CD14-positive monocyte (primary cell): ENCODE results near the gene FBH1. TPM values are rescaled to one million over a fixed set of nuclear protein-coding genes. Genes with fewer than 3 reads are reported as not detected.
"Not testable (repeated sequence)": the region's sequence is repeated elsewhere in the genome, so short reads cannot be mapped to it uniquely, and the experiment has no call there.

Experiments
- DNase-seq, 3 donors: peaks; one replicate each; pipeline ENCODE4 v3.0.0-alpha.2; 2011 to 2022
- H2AFZ ChIP-seq: 2 replicates; pipeline ENCODE4 v1.6.0; 2012; ENCODE audit warnings: mild to moderate bottlenecking, low read depth, low read length, inconsistent platforms; ENCODE audit not compliant: insufficient read depth, poor library complexity, severe bottlenecking
- H3K27ac ChIP-seq, 2 donors: 1 replicate in 1 of 2; 2 replicates in 1 of 2; pipeline ENCODE4 v1.5.1; 2012 to 2013; ENCODE audit warnings: low read length in 2 of 2, control low read depth in 1 of 2, inconsistent platforms in 1 of 2, low read depth in 1 of 2, mild to moderate bottlenecking in 1 of 2
- H3K27me3 ChIP-seq, 2 donors: one replicate each; pipeline versions ENCODE4 v1.6.0 to v1.6.1; 2011 to 2013; ENCODE audit warnings: low read length in 2 of 2; ENCODE audit not compliant: control insufficient read depth in 2 of 2, insufficient read depth in 2 of 2
- H3K36me3 ChIP-seq, 2 donors: replicated peaks in 1 of 2; 1 replicate in 1 of 2; 2 replicates in 1 of 2; pipeline versions ENCODE4 v1.5.1 to v1.6.1; 2012 to 2013; ENCODE audit warnings: low read length in 2 of 2, control low read depth in 1 of 2, inconsistent platforms in 1 of 2, mild to moderate bottlenecking in 1 of 2; ENCODE audit not compliant: insufficient read depth in 2 of 2, control insufficient read depth in 1 of 2
- H3K4me1 ChIP-seq, 2 donors: 1 replicate in 1 of 2; 2 replicates in 1 of 2; pipeline versions ENCODE4 v1.5.1 to v1.6.1; 2012 to 2013; ENCODE audit warnings: low read length in 2 of 2, control low read depth in 1 of 2, inconsistent platforms in 1 of 2, mild to moderate bottlenecking in 1 of 2, moderate library complexity in 1 of 2; ENCODE audit not compliant: insufficient read depth in 2 of 2, control insufficient read depth in 1 of 2
- H3K4me2 ChIP-seq: replicated peaks from 2 replicates; pipeline ENCODE3; 2012; ENCODE audit warnings: low read length, moderate library complexity, mild to moderate bottlenecking; ENCODE audit not compliant: poor library complexity, severe bottlenecking; ENCODE audit errors: extremely low read depth
- H3K4me3 ChIP-seq, 3 experiments: fragments of 200-600 bp in 1 of 3; sonication (generic) in 1 of 3; replicated peaks in 1 of 3; 1 replicate in 2 of 3; 2 replicates in 1 of 3; pipeline ENCODE4 v1.5.1; 2011 to 2013; ENCODE audit warnings: low read length in 3 of 3, mild to moderate bottlenecking in 3 of 3, control low read depth in 2 of 3, low read depth in 2 of 3, inconsistent platforms in 1 of 3, moderate library complexity in 1 of 3
- H3K79me2 ChIP-seq: 2 replicates; pipeline ENCODE4 v1.6.0; 2012; ENCODE audit warnings: mild to moderate bottlenecking, control low read depth, inconsistent platforms, low read length, moderate library complexity; ENCODE audit not compliant: insufficient read depth
- H3K9ac ChIP-seq: 2 replicates; pipeline ENCODE4 v1.6.0; 2017; ENCODE audit warnings: low read length, mild to moderate bottlenecking; ENCODE audit not compliant: insufficient read depth, poor library complexity, severe bottlenecking
- H3K9me3 ChIP-seq, 2 donors: replicated peaks in 1 of 2; 1 replicate in 1 of 2; 2 replicates in 1 of 2; pipeline versions ENCODE4 v1.5.1 to v1.6.1; 2012 to 2013; ENCODE audit warnings: low read length in 2 of 2, control low read depth in 1 of 2; ENCODE audit not compliant: control insufficient read depth in 1 of 2, insufficient read depth in 1 of 2
- H4K20me1 ChIP-seq: 2 replicates; pipeline ENCODE4 v1.6.0; 2012; ENCODE audit warnings: mild to moderate bottlenecking, low read length, control low read depth, moderate library complexity; ENCODE audit not compliant: insufficient read depth
- H3K27ac Mint-ChIP-seq, 7 donors: one replicate each; pipeline ENCODE4 v1.8.0; 2020; ENCODE audit warnings: mild to moderate bottlenecking in 7 of 7, mixed read lengths in 7 of 7, moderate library complexity in 6 of 7, inconsistent platforms in 2 of 7
- H3K27me3 Mint-ChIP-seq, 3 donors: one replicate each; pipeline ENCODE4 v1.8.0; 2021 to 2022; ENCODE audit warnings: low read depth in 3 of 3, mild to moderate bottlenecking in 3 of 3, mixed read lengths in 3 of 3, moderate library complexity in 3 of 3, inconsistent platforms in 1 of 3
- H3K36me3 Mint-ChIP-seq, 2 donors: one replicate each; pipeline ENCODE4 v1.8.0; 2020; ENCODE audit warnings: mixed read lengths in 2 of 2, inconsistent platforms in 1 of 2, mild to moderate bottlenecking in 1 of 2
- H3K4me1 Mint-ChIP-seq: one replicate; pipeline ENCODE4 v1.8.0; 2020; ENCODE audit warnings: mild to moderate bottlenecking, mixed read lengths
- H3K4me3 Mint-ChIP-seq, 2 donors: one replicate each; pipeline ENCODE4 v1.8.0; 2020; ENCODE audit warnings: mild to moderate bottlenecking in 2 of 2, mixed read lengths in 2 of 2, moderate library complexity in 1 of 2
- H3K9me3 Mint-ChIP-seq, 7 donors: one replicate each; pipeline ENCODE4 v1.8.0; 2020 to 2022; ENCODE audit warnings: mixed read lengths in 7 of 7, mild to moderate bottlenecking in 6 of 7, moderate library complexity in 6 of 7, inconsistent platforms in 2 of 7
- WGBS: methylation state at CpG from one replicate; pipeline ENCODE4 v1.1.5; 2013; ENCODE audit warnings: missing lambda C conversion rate; ENCODE audit not compliant: insufficient coverage; 5-methylcytosine and 5-hydroxymethylcytosine counted together
- intact Hi-C, 2 donors: fragments of 100-400 bp; cut with micrococcal nuclease; formaldehyde crosslinking; loops; one replicate each; pipeline versions ENCODE4 v1.15.0 to v1.15.1; 2023
- polyA plus RNA-seq, 3 donors: library from polyadenylated mRNA; depleted of rRNA in 1 of 3; unstranded in 2 of 3; stranded (reverse) in 1 of 3; fragments of 300-500 nt in 2 of 3; fragments of >200 nt in 1 of 3; fragmentation: Illumina TruSeq in 2 of 3; gene quantifications; 1 replicate in 2 of 3; 2 replicates in 1 of 3; pipeline ENCODE4 v1.2.3, GENCODE V29; 2012 to 2021

FBH1 gene
- polyA plus RNA-seq, 3 donors = 33.9 to 73.3 (median 48.3) TPM

DNA sequence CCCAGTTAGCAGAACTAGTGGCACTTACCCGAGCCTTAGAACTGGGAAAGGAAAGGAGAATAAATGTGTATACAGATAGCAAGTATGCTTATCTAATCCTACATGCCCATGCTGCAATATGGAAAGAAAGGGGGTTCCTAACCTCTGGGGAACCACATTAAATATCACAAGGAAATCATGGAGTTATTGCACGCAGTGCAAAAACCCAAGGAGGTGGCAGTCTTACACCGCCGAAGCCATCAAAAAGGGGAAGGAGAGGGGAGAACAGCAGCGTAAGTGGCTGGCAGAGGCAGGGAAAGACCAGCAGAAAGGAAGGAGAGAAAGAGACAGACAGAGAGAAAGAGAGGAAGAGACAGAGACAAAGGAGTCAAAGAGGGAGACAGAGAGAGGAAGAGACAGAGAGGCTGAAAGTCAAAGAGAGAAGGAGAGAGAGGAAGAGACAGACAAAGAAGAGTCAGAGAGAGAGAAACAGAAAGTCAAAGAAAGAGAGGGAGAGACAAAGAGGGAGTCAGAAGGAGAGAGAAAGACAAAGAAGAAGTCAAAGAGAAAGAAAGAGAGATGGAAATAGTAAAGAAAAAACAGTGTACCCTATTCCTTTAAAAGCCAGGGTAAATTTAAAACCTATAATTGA lies 23.5 kb upstream of the FBH1 start:
- H3K36me3 ChIP-seq, intact Hi-C loops, H4K20me1 ChIP-seq, H3K27me3 ChIP-seq, H3K27ac ChIP-seq, H3K27me3 Mint-ChIP-seq, H3K36me3 Mint-ChIP-seq, H3K79me2 ChIP-seq: not testable (repeated sequence)
- Mint-ChIP-seq H3K4me1 (peaks cover 20% of the 10 kb centered on the region), H3K4me3 (peak overlapping the region; percentile 83 to 99), H3K9me3 (peaks cover 5 to 20% (median 11%) of the 10 kb centered on the region in 7 donors), H3K27ac (peak overlapping the region; percentile 79 to 93 (median 87))
- H3K9ac ChIP-seq = peak overlapping the region; percentile 47
- H3K4me3 ChIP-seq = peak overlapping the region in 2 of 3 experiments; percentile 43 to 65
- peaks cover 15 to 16% of the 10 kb centered on the region in 2 donors for H3K4me1 ChIP-seq
- H3K4me2 ChIP-seq = peak overlapping the region; percentile 47
- H3K9me3 ChIP-seq = peaks cover 0 to 10% of the 10 kb centered on the region in 2 donors
- 0% methylated on average over 4 of the region's 5 CpGs for WGBS
- peak in 2 of 3 donors; percentile 16 to 34 for DNase-seq
- peak overlapping the region; percentile 76 for H2AFZ ChIP-seq

DNA sequence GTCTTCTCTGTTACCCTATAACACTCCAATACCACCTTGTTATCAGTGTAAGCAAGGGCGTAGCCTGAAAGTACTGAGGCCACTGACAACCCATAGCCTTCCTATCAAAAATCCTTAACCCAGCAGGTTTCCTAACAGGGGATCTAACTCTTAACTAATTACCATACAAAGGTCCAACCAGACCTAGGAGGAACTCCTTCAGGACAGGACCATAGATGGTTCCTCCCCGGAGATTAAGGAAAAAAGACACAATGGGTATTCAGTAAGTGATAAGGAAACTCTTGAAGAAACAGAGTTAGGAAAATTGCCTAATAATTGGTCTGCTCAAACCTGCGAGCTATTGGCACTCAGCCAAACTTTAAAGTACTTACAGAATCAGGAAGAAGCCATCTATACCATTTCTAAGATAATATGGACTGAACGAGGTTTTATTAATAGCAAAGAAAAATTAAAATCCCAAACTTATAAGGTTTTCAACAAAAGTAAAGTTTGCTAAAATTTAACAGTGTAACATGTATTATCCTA lies 22.9 kb upstream of the FBH1 start:
- peaks cover 5 to 20% (median 11%) of the 10 kb centered on the region in 7 donors for H3K9me3 Mint-ChIP-seq
- peak overlapping the region in 1 of 2 donors; percentile 99 for H3K4me3 Mint-ChIP-seq

GRCh38 chr10:5868383-5868782 lies 21.7 kb upstream of the FBH1 start:
- H3K9me3 ChIP-seq, H3K79me2 ChIP-seq, H3K4me3 Mint-ChIP-seq, H3K36me3 ChIP-seq, H3K27ac ChIP-seq, H3K36me3 Mint-ChIP-seq, H3K4me3 ChIP-seq, H3K27me3 ChIP-seq, H3K27ac Mint-ChIP-seq, H2AFZ ChIP-seq, intact Hi-C loops, H3K4me2 ChIP-seq, DNase-seq, H3K27me3 Mint-ChIP-seq, H4K20me1 ChIP-seq, H3K9ac ChIP-seq: not testable (repeated sequence)
- WGBS = 100% methylated on average over 6 of the region's 8 CpGs
- Mint-ChIP-seq H3K9me3 (peaks cover 5 to 14% (median 8%) of the 10 kb centered on the region in 7 donors), H3K4me1 (peaks cover 20% of the 10 kb centered on the region)
- peaks cover 15 to 16% of the 10 kb centered on the region in 2 donors for H3K4me1 ChIP-seq

More for the DNA sequence above, 22.9 kb upstream of the FBH1 start:
- H3K4me2 ChIP-seq = peak overlapping the region; percentile 47
- H3K9me3 ChIP-seq = peaks cover 0 to 10% of the 10 kb centered on the region in 2 donors
- intact Hi-C loops, H3K27ac ChIP-seq, H3K36me3 Mint-ChIP-seq, H3K27me3 ChIP-seq, H3K79me2 ChIP-seq, H3K27me3 Mint-ChIP-seq, H3K36me3 ChIP-seq, H4K20me1 ChIP-seq: not testable (repeated sequence)
- H3K4me3 ChIP-seq = peak overlapping the region in 2 of 3 experiments; percentile 43 to 65
- WGBS = no CpG with 5 or more reads among the region's 4 CpGs
- peak in 2 of 3 donors; percentile 40 to 44 for DNase-seq
- H3K4me1 ChIP-seq = peaks cover 15 to 16% of the 10 kb centered on the region in 2 donors
- peak overlapping the region in 2 of 7 donors; percentile 21 to 84 for H3K27ac Mint-ChIP-seq
- peaks cover 20% of the 10 kb centered on the region for H3K4me1 Mint-ChIP-seq
- H3K9ac ChIP-seq = peak overlapping the region; percentile 47
- H2AFZ ChIP-seq = peak overlapping the region; percentile 76
